HFF-Myc (cell line): ENCODE measurements around the gene ZFHX3.
"Not testable (repeated sequence)": the region's sequence is repeated elsewhere in the genome, so short reads cannot be mapped to it uniquely, and the experiment has no call there.

Source experiments
- DNase-seq: peaks from one replicate; pipeline ENCODE4 v3.0.0-alpha.2; 2011; ENCODE audit warnings: low read depth; ENCODE audit errors: extremely low read depth
- H3K4me3 ChIP-seq: replicated peaks from 2 replicates; pipeline ENCODE4 v1.5.1; 2011; ENCODE audit warnings: low read depth, mild to moderate bottlenecking, control low read depth, low read length
- CTCF ChIP-seq: IDR thresholded peaks from 2 replicates; pipeline ENCODE4 v1.5.1; 2012; ENCODE audit warnings: mild to moderate bottlenecking, low read depth, low read length, control low read depth; ENCODE audit errors: missing control alignments

The ZFHX3 gene

GRCh38 chr16:72990571-72990970 is 57.4 kb downstream of the ZFHX3 start:
- peak overlapping the region; percentile 42 for H3K4me3 ChIP-seq
- TF ChIP-seq CTCF = no peak
- no peak for DNase-seq

DNA sequence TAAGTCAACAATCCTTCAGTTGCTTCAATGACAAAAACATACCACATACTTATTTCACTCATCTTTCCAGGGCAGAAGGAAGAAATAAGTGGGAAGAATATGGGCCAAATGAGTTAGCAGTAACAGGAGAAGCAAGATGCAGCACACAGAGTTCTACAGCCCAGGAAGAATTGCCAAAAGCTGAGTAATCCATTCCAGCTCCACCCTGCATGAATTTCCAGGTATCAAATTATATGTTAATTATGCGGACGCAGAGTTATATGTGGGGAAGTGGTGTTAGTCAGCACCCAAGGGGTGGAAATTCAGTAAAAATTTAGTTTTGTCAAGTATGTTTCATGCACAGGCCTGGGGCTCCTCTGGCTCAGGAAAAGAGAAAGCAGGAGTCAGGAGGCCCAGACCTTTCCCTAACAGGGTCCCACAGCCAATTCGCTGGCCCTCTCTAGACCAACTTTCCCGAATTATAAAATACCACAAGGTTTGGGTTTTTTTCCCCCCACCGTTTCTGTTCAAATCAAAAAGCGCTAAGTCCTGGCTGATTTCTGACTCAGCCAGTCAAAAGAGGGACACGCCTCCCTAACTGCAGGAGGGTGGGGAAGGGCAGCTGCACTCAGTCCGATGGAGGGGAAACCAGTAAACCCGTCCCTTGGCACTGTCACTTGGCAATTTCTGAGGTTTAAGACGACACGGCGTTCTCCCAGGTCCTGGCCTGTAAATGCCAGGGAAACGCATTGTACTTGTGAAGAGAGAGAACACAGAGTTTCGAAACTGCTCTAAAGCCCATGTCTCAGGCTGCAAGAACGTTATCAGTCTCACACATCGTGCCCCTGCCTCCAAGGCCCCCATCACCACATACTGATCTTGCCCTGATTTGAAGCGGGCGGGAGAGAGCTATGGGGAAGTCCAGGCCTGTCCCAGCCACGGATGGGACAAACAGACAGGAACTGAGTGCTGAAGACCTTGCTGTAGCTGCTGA is 58.1 kb downstream of the ZFHX3 start:
- TF ChIP-seq CTCF = no peak
- peak overlapping the region; percentile 42 for H3K4me3 ChIP-seq
- peak; percentile 86 for DNase-seq

GRCh38 chr16:72989203-72989578 is 58.7 kb downstream of the ZFHX3 start:
- DNase-seq = not testable (repeated sequence)

DNA sequence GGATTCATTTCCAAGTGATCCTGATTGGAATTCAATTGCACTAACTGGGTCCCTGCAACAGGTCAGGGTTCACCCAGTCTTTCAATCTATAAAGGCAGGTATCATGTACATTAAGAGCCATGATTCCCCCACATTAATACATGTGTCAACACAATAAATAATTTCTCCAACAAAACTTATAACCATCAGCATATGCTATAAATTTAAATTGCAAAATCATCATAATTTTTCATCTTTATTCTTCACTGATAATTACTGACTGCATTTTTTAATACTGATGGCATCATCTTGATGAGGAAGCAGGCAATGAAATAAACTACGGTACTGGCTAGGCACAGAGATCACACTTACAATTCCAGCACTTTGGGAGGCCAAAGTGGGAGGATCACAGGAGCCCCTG is 59.4 kb downstream of the ZFHX3 start:
- no peak overlapping the region for H3K4me3 ChIP-seq
- TF ChIP-seq CTCF = no peak
- no peak for DNase-seq

More at GRCh38 chr16:72989203-72989578, 58.7 kb downstream of the ZFHX3 start:
- H3K4me3 ChIP-seq = peak overlapping the region; percentile 42

DNA sequence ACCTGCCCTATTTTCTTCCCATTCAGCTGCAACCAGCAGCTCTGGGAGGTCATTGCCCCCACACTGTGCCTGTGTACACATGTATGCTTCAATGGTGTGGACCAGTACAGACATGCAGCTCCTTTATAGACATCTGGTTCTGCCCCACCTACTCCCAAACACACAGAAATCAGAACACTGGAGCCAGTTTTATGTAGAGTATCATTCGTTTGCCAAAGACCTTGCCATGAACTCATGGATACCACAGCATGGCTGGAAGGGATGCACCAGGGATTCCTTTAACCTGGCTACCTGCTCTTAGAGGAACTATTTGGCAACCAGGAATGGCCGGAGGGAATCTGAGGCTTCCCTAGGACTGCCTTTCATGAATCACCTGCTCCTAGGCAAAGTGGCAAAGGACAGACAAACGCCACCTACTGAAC is 60.4 kb downstream of the ZFHX3 start:
- H3K4me3 ChIP-seq = no peak overlapping the region
- DNase-seq = no peak
- no peak for TF ChIP-seq CTCF

DNA sequence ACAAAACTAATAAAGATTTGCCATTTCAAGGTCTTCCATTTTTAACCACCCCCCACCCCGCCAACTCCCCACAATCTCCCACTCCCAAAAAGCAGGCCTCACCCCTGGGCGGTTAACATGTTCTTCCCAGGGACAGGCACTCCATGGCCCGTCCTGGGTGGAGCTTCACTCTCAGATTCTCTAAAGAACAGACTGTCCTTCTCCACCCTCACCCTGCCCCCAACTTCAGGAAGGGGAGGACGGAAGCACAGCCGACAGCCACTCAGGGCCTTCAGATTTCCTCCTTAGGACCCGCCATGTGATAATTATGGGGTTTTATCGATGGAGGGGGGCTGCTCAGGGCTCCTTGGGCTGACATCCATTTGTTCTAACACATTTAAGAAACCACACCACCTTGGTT is 61.9 kb downstream of the ZFHX3 start:
- no peak overlapping the region; the same call in 1 of the 2 replicates for H3K4me3 ChIP-seq
- TF ChIP-seq CTCF = no peak
- no peak for DNase-seq

DNA sequence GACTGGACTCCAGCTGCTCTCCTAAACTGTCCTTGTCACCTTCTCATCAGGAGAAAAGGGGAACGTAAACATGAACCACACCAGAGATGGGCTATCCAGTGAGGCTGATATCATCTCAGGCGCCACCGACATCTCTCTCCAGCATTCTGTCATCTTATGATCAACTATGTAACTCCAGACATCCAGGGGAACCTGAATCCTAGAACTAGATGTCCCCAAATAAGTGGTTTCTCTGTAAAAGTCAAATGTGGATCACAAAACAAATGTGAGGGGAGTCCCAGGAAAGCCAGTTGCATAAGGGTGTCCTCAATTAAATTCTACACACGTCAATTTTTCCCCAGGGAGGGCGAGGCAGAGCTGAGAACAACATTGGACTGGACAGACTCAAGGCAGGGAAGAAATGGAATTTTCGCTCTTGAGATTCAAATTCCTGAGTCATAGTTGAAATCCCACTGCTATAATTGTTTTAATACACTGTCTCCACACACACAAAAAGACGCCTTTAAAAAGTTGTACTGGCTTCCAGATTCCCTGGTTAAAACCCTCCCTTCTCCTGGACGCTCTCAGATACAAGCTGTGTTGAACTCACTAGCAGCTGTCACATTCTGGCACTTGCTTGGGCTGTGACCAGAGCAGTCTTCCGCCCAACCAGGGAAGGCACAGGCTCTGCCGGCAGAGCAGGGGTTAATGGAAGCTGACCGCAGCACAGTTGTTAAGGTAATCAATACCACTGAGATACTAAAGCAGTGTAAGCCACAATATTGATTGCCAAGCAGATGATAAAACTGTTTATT is 62.6 kb downstream of the ZFHX3 start:
- DNase-seq = no peak
- no peak for TF ChIP-seq CTCF
- H3K4me3 ChIP-seq = no peak overlapping the region; the same call in 1 of the 2 replicates
